Urinary bladder (tissue), 4 donors: ENCODE results near the gene ZNF778. TPM values are rescaled to one million over a fixed set of nuclear protein-coding genes. Genes with fewer than 3 reads are reported as not detected.
"Not testable (repeated sequence)": the region's sequence is repeated elsewhere in the genome, so short reads cannot be mapped to it uniquely, and the experiment has no call there.

Source experiments
- DNase-seq: peaks from one replicate; pipeline ENCODE4 v3.0.0-alpha.2; 2015; ENCODE audit errors: extremely low spot score
- H3K27ac ChIP-seq: one replicate; pipeline ENCODE4 v1.5.1; 2013; ENCODE audit warnings: low read depth, mild to moderate bottlenecking, moderate library complexity
- H3K36me3 ChIP-seq: one replicate; pipeline ENCODE4 v1.6.1; 2013; ENCODE audit warnings: mild to moderate bottlenecking, moderate library complexity; ENCODE audit not compliant: insufficient read depth
- H3K4me1 ChIP-seq: one replicate; pipeline ENCODE4 v1.6.1; 2013; ENCODE audit warnings: mild to moderate bottlenecking, moderate library complexity; ENCODE audit not compliant: insufficient read depth
- H3K4me3 ChIP-seq: one replicate; pipeline ENCODE4 v1.5.1; 2013; ENCODE audit warnings: low read depth, low read length
- WGBS: extraction: QIAGEN DNeasy Blood & Tissue Kit; methylation state at CpG from one replicate; pipeline ENCODE4 v1.1.7; 2013; 5-methylcytosine and 5-hydroxymethylcytosine counted together
- polyA plus RNA-seq: library from polyadenylated mRNA; stranded (reverse); fragments of 200-250 nt; gene quantifications from one replicate; pipeline ENCODE4 v1.2.3, GENCODE V29; 2013
- total RNA-seq: library from RNA; depleted of rRNA; stranded (reverse); fragments of >200 nt; gene quantifications from one replicate; pipeline ENCODE4 v1.2.3, GENCODE V29; 2014
- donor health status: healthy with polysubstance abuse.
- donor health status: healthy.

ZNF778 gene
- total and polyA plus RNA-seq, 2 donors, result 5.1 to 9.5 TPM

DNA sequence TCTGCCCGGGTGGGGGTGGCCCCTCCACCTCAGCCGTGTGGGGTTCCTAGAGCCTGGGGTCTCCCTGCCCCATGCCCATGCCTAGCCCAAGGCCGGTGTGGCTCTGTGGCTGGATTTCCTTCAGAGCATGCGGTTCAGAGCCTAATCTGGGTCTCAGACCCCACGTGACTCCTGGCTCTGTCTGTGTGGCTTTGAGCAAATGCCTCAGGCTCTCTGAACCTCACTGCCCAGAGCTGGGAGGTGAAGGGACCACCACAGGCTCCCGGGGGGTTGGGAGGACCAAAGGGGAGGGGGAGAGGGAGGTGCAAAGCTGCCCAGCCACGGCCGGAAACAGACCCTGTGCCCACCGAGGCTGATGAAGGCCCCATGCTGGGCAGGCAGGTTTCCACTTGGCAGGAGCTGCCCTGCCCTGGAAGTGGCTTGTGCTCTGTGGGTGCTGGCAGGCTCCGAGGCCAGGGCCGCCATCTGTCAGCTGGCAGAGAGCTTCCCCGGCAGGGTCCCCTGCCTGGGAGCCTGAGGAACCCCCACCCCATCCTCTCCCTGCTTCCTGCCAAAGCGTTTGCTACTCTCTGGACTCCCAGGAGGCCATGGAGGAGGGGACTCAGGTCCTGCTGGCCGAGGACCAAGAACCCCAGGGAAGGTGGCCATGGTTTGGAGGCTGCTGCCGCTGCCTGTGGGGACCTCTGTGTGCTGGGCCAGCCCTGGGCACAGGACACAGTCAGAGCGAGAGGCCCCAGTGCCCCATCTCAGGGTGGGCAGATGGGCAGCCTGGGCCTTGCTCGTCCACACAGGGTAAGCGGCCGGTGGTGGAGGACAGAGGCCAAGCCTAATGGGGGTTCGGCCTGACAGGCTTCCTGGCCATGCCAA, 42.0 kb upstream of the ZNF778 start:
- Histone ChIP-seq H3K4me3 (no peak overlapping the region), H3K36me3 (no peaks in the 10 kb centered on the region), H3K27ac (no peak overlapping the region), H3K4me1 (no peaks in the 10 kb centered on the region)
- no peak for DNase-seq
- WGBS, result 56% methylated on average over 20 of the region's 20 CpGs

DNA sequence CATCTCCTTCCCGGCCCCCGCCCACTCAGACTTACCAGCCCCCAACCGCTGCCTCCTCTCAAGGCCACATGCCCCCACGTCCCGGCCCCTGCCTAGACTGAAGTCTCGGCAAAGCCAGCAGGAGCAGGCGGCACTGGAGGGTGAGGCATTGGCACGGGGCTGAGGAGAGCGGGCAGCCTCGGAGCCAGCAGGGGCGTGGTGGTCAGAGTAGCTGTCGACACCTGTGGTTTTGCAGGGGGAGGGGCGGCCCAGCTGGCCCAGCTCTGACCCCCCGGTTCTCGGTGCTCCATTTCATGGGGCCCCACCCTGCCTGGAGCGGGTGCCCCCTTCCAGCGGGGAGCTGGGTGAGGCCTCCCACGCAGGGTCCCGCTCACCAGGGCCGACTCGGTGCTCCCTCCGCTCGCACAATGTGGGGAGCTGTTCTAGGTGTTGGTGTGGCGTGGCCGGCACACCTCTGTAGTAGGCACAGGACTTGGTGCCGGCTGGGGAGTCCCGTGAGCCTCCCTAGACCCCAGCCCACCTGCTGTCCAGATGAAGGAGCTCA, 41.3 kb upstream of the ZNF778 start:
- H3K4me3 ChIP-seq, result no peak overlapping the region
- WGBS, result 79% methylated on average over 27 of the region's 27 CpGs
- H3K27ac ChIP-seq, result no peak overlapping the region
- no peaks in the 10 kb centered on the region for H3K4me1 ChIP-seq
- no peaks in the 10 kb centered on the region for H3K36me3 ChIP-seq
- DNase-seq, result no peak

DNA sequence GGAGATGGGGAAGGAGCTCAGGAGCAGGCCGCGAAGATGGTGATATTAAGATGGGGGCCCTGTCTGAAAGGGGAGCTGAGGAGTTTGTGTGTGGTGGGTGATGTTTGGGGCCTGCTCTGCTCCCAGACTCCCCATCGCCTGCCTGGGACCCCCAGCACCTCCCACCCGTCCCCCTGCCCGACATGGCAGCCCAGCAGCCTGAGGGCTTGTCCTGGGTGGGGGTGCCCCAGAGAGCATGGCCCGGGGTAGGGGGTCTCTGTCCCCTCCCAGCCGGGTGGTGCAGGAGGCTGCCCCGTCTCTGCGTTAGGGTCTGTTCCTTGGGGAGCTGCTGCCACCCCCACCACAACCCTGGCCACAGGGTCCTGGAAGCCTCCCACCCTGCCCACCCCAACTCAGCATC, 40.8 kb upstream of the ZNF778 start:
- 90% methylated on average over 9 of the region's 9 CpGs for WGBS
- no peak for DNase-seq
- no peak overlapping the region for H3K4me3 ChIP-seq
- no peaks in the 10 kb centered on the region for H3K4me1 ChIP-seq
- no peaks in the 10 kb centered on the region for H3K36me3 ChIP-seq
- no peak overlapping the region for H3K27ac ChIP-seq

DNA sequence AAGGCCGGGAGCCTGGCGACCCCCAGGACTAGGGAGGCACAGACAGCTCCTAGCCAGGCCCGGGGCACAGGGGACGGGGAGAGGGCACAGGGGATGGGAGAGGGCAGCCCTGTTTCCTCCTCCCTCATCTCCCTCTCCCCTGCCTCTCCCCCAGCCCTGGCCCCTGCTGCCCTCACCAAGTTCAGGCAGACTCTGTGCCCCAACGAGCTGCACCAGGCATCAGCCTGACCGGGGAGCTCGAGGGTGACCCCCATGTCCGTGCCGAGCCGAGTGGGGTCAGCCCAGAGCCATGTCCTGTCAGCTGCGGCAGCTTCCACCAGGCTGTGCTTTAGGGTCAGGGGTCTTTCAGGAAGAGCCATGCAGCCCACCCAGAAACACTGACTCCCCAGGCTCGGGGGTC, 40.0 kb upstream of the ZNF778 start:
- DNase-seq, result no peak
- H3K4me3 ChIP-seq, result no peak overlapping the region
- H3K36me3 ChIP-seq, result no peaks in the 10 kb centered on the region
- H3K4me1 ChIP-seq, result no peaks in the 10 kb centered on the region
- no peak overlapping the region for H3K27ac ChIP-seq
- WGBS, result 74% methylated on average over 12 of the region's 12 CpGs

DNA sequence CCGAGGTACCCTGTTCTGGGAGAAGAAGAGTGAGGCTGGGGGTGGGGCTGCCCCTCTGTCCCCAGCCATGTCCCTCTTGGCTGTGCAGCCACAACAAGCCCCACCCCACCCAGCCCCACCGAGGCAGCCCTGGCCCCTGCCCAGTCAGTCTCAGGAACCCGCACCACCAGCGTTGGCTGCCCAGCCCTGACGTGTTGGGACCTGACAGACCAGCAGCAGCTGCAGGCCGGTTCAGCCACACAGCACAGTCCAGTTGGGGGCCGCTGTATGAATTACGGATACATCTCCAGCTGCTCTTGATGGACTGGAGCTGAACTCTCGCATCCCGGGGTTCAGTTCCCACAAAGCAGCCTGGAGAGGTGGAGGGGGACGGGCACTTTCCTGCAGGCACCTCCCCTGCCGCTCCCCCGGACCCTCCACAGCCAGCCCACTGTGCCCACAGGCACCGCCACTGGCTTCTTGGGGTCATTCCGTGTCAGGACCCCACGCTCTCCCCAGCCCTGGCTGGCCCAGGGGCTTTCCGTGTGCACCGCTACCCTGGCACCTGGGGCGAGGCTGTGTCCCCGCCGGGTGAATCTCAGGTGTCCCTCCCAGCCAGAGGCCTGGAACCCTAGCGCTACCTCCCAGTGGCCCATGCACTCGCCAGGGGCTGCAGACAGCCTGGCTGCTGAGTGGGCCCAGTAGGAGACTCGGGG, 38.9 kb upstream of the ZNF778 start:
- no peak for DNase-seq
- H3K4me3 ChIP-seq, result no peak overlapping the region
- WGBS, result 73% methylated on average over 24 of the region's 24 CpGs

DNA sequence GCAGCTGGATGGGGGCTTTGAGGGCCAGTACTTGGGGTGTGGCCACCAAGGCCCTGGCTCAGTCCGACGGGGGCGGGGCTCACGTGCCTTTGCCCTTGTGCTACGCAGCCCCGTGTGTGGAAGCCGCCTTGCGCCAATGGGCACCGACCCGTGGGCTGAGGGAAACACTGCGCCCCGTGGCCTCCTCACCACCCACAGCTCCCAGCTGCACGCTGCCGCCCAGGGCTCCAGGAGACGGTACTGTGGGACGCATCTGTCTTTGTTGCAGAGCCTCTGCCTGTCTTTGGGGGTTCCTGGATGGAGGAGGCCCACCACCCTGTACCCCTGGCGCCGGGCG, 38.4 kb upstream of the ZNF778 start:
- Histone ChIP-seq H3K27ac (no peak overlapping the region), H3K4me1 (no peaks in the 10 kb centered on the region), H3K4me3 (no peak overlapping the region), H3K36me3 (no peaks in the 10 kb centered on the region)
- DNase-seq, result no peak
- WGBS, result 85% methylated on average over 19 of the region's 19 CpGs

More for the DNA sequence above, 38.9 kb upstream of the ZNF778 start:
- H3K4me1 ChIP-seq, result no peaks in the 10 kb centered on the region
- no peaks in the 10 kb centered on the region for H3K36me3 ChIP-seq
- H3K27ac ChIP-seq, result no peak overlapping the region

DNA sequence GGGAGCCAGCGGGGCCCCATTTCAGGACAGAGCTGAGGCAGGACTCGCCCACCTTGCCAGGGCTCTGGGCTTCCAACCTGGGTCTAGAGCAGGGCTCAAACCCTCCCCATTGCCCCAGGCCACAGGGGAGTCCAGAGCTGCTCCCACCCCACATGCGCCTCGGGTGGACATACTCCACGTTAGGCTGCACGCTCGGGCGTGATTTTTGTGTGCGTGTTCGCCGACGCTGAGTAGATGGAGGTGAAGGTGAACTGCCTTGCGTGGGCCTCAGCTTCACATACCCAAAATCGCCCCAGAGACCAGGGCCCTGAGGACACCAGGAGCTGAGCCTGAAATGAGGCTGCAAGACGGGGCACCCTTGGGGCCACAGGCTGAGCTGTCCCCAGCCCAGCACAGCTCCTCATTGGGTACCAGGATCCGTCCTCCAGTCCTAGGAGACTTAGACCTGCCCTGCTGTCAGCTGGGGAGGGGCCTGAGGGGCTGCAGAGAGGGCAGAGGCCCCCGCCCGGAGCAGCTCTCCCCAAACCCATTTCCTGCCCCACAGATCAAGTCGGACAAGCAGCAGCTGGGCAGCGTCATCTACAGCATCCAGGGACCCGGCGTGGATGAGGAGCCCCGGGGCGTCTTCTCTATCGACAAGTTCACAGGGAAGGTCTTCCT, 37.7 kb upstream of the ZNF778 start:
- no peak for DNase-seq
- 70% methylated on average over 25 of the region's 25 CpGs for WGBS
- no peaks in the 10 kb centered on the region for H3K4me1 ChIP-seq

DNA sequence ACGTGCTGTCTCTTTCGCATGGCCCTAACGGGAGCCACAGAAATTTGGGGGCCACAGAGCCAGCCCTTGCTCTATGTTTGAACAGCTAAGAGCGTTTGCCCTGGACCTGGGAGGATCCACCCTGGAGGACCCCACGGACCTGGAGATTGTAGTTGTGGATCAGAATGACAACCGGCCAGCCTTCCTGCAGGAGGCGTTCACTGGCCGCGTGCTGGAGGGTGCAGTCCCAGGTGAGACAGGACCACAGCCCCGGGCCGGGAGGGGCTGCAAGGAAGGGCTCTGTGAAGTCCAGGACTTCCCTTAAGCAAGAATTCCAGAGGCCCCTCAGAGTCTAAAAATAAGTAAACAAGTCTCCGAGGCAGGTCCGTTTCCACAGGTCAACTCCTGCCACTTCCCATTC, 34.0 kb upstream of the ZNF778 start:
- Histone ChIP-seq H3K27ac (no peak overlapping the region), H3K4me3 (no peak overlapping the region), H3K36me3 (no peaks in the 10 kb centered on the region), H3K4me1 (no peaks in the 10 kb centered on the region)
- DNase-seq, result no peak
- WGBS, result 53% methylated on average over 13 of the region's 13 CpGs

More for the DNA sequence above, 37.7 kb upstream of the ZNF778 start:
- no peak overlapping the region for H3K27ac ChIP-seq
- no peaks in the 10 kb centered on the region for H3K36me3 ChIP-seq
- H3K4me3 ChIP-seq, result no peak overlapping the region

DNA sequence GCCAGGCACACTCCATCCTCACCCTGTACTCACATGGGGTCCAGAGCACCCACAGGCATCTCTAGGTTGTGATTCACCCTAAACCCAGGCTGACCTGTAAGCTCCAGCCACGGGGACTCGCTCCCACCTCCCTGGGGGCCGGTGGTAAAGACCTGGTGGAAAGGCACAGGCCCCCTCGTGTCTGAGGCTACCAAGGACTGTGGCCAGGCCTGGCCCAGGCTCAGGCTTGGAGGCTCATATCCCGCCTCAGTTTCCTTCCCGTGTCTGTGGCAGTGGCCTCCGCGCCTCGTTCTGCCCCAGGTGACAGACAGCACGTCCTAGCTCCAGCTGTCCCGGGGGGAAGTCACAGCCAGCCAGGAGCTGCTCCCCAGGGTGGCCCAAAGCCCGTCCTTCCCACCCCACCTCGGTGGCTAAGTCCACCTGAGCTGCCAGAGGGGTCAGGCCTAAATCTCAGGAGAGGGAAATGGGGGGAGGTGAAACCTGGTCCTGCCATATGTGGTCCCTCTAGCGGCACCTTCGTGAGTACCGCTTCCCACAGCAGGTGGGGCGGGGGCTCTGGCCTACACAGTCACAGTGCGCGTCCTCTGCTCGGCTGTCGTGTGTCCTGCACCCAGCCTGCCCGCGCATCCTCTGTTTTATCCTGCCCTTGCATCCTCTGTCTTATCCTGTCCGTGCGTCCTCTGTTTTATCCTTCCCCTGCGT, 33.4 kb upstream of the ZNF778 start:
- 66% methylated on average over 26 of the region's 26 CpGs for WGBS
- DNase-seq, result no peak
- no peaks in the 10 kb centered on the region for H3K4me1 ChIP-seq
- no peak overlapping the region for H3K27ac ChIP-seq
- H3K36me3 ChIP-seq, result no peaks in the 10 kb centered on the region
- no peak overlapping the region for H3K4me3 ChIP-seq

DNA sequence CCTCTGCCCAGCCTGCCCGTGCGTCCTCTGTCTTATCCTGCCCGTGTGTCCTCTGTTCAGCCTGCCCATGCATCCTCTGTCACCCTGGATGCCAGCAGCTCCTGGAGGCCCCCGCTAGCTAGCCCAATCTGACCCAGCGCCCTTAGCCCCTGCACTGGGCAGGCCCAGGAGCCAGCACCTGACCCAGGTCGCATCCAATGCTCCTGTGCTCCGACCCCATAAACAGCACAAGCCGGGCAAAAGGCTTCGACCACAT, 32.9 kb upstream of the ZNF778 start:
- 77% methylated on average over 9 of the region's 9 CpGs for WGBS
- no peak overlapping the region for H3K4me3 ChIP-seq

DNA sequence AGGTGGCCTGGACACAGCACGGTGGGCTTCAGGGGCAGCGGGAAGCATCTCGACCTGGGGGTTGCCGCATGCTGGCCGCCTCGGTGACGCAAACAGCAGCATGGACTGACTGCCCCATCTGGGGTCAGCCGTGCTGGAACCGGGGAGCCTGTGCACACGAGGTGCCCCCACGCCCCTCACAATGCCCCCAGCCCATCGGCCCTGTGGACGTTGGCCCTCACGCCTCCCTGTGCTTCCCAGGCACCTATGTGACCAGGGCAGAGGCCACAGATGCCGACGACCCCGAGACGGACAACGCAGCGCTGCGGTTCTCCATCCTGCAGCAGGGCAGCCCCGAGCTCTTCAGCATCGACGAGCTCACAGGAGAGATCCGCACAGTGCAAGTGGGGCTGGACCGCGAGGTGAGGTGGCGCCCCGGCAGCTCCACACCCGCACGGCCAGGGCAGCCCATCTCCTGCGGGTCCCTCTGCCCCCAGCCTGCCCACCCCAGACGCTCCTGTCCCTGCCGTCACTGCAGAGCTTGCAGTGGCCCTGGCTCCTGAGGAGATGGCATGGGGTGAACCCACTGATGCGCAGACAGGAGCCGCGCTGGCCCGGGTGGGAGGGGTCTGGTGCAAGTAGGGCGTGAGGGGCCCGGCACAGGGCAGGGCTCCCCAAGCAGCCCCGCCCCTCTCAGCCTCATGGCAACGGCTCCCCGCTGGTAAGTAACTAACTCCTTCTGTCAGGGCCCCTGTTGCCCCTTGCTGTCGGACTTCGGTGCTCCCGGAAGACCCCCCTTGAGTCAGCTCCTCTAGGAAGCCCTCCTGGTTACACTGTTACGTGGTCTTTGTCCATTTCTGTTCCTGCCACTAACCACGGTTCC, 32.3 kb upstream of the ZNF778 start:
- Histone ChIP-seq H3K36me3 (no peaks in the 10 kb centered on the region), H3K4me1 (no peaks in the 10 kb centered on the region), H3K27ac (no peak overlapping the region), H3K4me3 (no peak overlapping the region)
- DNase-seq, result no peak
- WGBS, result 74% methylated on average over 48 of the region's 48 CpGs

More for the DNA sequence above, 32.9 kb upstream of the ZNF778 start:
- no peak overlapping the region for H3K27ac ChIP-seq
- DNase-seq, result no peak
- H3K36me3 ChIP-seq, result no peaks in the 10 kb centered on the region
- no peaks in the 10 kb centered on the region for H3K4me1 ChIP-seq

DNA sequence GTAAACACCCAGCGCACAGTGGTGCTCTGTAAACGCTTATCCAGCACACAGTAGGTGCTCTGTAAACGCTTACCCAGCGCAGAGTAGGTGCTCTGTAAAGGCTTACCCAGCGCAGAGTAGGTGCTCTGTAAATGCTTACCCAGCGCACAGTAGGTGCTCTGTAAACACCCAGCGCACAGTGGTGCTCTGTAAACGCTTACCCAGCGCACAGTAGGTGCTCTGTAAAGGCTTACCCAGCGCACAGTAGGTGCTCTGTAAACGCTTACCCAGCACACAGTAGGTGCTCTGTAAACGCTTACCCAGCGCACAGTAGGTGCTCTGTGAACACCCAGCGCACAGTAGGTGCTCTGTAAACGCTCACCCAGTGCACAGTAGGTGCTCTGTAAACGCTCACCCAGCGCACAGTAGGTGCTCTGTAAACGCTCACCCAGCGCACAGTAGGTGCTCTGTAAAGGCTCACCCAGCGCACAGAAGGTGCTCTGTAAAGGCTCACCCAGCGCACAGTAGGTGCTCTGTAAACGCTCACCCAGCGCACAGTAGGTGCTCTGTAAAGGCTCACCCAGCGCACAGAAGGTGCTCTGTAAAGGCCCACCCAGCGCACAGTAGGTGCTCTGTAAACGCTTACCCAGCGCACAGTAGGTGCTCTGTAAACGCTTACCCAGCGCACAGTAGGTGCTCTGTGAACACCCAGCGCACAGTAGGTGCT, 31.5 kb upstream of the ZNF778 start:
- H3K4me1 ChIP-seq, H3K36me3 ChIP-seq, H3K4me3 ChIP-seq, DNase-seq, H3K27ac ChIP-seq: not testable (repeated sequence)
- 96% methylated on average over 30 of the region's 30 CpGs for WGBS
